C4-2B (cell line): Measurements from ENCODE around the gene UBXN7.
"Not testable (repeated sequence)": the region's sequence is repeated elsewhere in the genome, so short reads cannot be mapped to it uniquely, and the experiment has no call there.

Experiments
- H3K27ac ChIP-seq: fragments of 450-650 bp; 2 replicates; pipeline ENCODE4 v1.5.1; 2017
- CTCF ChIP-seq: fragments of 450-650 bp; conservative IDR thresholded peaks from 2 replicates; pipeline ENCODE4 v1.5.1; 2017; ENCODE audit warnings: mild to moderate bottlenecking
- ZFX ChIP-seq: fragments of 450-650 bp; IDR thresholded peaks from 2 replicates; pipeline ENCODE4 v1.6.1; 2017

UBXN7 gene

GRCh38 chr3:196432137-196432879 lies at the start of gene UBXN7:
TSS of gene UBXN7 (minus strand) at chr3:196432427. CDS start at chr3:196432399, 28 bp downstream.
- peak within 1 kb of the TSS; percentile 86 for H3K27ac ChIP-seq
- TF ChIP-seq CTCF (no peak), ZFX (no peak)

DNA sequence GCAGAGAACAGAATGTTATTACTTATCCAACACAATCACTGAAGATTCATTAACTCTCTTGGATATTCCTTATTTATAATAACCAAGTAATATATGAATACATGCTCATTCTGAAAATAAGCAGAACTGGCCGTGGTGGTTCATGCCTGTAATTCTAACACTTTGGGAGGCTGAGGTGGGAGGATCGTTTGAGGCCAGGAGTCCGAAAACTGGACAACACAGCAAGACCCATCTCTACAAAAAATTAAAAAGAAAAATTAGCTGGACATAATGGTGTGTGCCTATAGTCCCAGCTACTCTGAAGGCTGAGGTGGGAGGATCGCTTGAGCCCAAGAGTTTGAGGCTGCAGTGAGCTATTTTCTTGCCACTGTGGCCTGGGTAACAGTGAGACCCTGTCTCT lies 45.5 kb upstream of the UBXN7 start:
- no peak for TF ChIP-seq CTCF
- TF ChIP-seq ZFX: no peak

DNA sequence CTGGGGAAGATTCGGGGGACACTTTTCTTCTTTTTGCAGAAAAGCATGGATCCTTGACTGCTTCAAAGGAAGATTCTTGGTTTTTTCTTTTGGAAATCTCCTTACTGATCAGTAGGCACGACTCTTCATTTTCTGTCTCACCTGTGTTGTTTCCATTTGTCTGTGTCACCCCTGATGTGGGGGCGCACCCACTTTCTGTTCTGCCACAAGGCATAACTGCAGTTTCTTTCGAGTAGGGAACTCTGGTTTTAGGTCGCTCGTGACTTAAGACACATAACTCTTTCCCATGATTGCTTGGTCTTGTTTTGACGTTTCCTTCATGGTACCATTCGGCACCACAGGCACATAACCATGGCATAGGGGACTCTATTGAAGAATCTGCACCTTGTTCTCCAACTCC lies 40.1 kb upstream of the UBXN7 start:
- no peak for TF ChIP-seq CTCF
- TF ChIP-seq ZFX: no peak
- no peak overlapping the region for H3K27ac ChIP-seq

More for the DNA sequence above, 45.5 kb upstream of the UBXN7 start:
- no peak overlapping the region for H3K27ac ChIP-seq

- no peak for TF ChIP-seq CTCF
- TF ChIP-seq ZFX: no peak
- no peak overlapping the region for H3K27ac ChIP-seq
Observed at GRCh38 chr3:196471551-196471950, 39.3 kb upstream of the UBXN7 start.

- not testable (repeated sequence) for H3K27ac ChIP-seq
Observed at GRCh38 chr3:196470182-196470581, 38.0 kb upstream of the UBXN7 start.

DNA sequence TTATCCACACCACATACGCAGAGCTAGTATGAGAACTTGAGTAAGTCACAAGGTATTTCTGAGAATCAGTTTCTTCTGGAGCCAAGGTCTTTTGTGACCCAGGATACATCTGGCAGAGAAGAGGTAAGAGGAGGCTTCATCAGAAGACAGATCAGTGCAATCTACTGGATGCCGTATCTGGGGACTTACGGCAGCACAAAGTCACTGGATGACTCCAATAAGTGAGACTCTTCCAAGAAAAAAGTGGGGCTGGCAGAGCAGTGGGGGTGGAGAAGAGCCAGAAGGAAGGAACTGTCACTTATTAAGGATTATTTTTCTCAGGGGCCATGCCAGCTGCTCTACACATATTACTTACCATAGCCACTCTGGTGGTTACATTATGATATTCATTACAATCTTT lies 31.6 kb upstream of the UBXN7 start:
- TF ChIP-seq CTCF (no peak), ZFX (no peak)
- H3K27ac ChIP-seq: no peak overlapping the region

DNA sequence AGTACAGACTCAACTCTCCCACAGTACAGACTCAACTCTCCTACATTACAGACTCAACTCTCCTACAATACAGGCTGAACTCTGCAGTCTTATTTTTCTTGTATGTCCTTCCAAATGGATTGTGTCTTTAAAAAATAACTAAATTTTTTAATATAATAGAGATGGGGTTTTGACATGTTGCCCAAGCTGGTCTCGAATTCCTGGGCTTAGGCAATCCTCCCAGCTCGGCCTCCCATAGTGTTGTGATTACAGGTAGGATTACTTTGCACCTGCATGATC lies 31.2 kb upstream of the UBXN7 start:
- TF ChIP-seq CTCF: no peak
- no peak for TF ChIP-seq ZFX

DNA sequence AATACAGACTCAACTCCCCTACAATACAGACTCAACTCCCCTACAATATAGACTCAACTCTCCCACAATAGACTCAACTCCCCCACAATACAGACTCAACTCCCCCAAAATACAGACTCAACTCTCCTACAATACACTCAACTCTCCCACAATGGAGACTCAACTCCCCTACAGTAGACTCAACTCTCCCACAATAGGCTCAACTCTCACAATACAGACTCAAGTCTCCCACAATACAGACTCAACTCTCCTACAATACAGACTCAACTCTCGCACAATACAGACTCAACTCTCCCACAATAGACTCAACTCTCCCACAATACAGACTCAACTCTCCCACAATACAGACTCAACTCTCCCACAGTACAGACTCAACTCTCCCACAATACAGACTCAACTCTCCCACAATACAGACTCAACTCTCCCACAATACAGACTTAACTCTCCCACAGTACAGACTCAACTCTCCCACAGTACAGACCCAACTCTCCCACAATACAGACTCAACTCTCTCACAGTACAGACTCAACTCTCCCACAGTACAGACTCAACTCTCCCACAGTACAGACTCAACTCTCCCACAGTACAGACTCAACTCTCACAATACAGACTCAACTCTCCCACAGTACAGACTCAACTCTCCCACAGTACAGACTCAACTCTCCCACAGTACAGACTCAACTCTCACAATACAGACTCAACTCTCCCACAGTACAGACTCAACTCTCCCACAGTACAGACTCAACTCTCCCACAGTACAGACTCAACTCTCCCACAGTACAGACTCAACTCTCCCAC lies 30.7 kb upstream of the UBXN7 start:
- not testable (repeated sequence) for H3K27ac ChIP-seq

More for the DNA sequence above, 31.2 kb upstream of the UBXN7 start:
- H3K27ac ChIP-seq: no peak overlapping the region
